Esophagus muscularis mucosa (tissue), 3 donors: ENCODE measurements around the gene TMEM247.

ENCODE experiments used
- CTCF ChIP-seq, 3 experiments: fragments of 200-600 bp in 2 of 3; fragments of 450-650 bp in 1 of 3; sonication (generic) in 2 of 3; IDR thresholded peaks; one replicate each; pipeline ENCODE4 v1.5.1; 2017 to 2019; ENCODE audit warnings: antibody characterized with exemption in 3 of 3, mild to moderate bottlenecking in 2 of 3, moderate library complexity in 1 of 3
- POLR2A ChIP-seq: fragments of 450-650 bp; IDR thresholded peaks from one replicate; pipeline ENCODE4 v1.6.1; 2017; ENCODE audit warnings: antibody characterized with exemption, moderate library complexity, mild to moderate bottlenecking, low read depth

GRCh38 chr2:46482490-46482889 is 3.1 kb downstream of the TMEM247 start:
- TF ChIP-seq POLR2A, result no peak
- no peak for TF ChIP-seq CTCF (IDR thresholded peaks at IDR 0.05)
